Measurements from ENCODE around the gene MT1H. TPM values are rescaled to one million over a fixed set of nuclear protein-coding genes. Genes with fewer than 3 reads are reported as not detected.

MT1H gene
- polyA plus RNA-seq, 2 donors: 32.9 to 63.3 TPM

DNA sequence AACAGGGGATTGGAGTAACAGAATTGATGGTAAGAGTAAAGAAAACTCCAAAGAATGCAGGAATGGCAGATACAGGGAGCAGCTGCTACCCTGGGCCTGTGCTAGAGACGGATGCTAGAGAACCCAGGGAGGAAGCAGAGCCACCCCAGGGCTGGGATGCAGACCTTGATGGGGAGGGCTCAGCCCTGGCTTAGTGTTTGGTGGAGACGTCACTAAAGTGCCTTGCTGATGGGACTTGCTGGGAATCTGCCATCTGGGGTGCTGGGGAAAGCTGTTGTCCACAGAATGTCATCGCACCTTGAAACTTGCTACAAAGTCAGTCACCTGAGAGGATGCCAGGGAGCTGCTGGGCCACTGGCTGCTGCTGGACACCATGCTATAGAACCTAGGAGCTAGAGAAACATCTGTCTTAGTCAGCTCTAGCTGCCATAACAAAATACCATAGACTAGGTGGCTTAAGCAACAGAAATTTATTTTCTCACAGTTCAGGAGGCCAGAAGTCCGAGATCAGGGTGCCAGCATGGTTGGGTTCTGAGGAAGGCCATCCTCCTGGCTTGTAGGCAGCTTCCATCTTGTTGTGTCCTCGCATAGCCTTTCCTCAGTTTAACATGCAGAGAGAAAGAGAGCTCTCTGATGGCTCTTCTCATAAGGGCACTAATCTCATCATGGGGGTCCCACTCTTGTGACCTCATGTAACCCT lies 28.0 kb downstream of the MT1H start:
- Histone ChIP-seq H3K27ac (ENCODE audit: low read depth in 2 of 2, low read length in 1 of 2) (no peak overlapping the region), H3K9me3 (ENCODE audit: control insufficient read depth in 2 of 2, insufficient read depth in 1 of 2, low read depth in 1 of 2, low read length in 1 of 2) (no peaks in the 10 kb centered on the region), H3K4me1 (ENCODE audit: control insufficient read depth in 2 of 2, insufficient read depth in 2 of 2, low read length in 1 of 2) (no peaks in the 10 kb centered on the region), H3K27me3 (ENCODE audit: control insufficient read depth in 1 of 2, insufficient read depth in 2 of 2, low read length in 2 of 2) (no peaks in the 10 kb centered on the region), H3K4me3 (ENCODE audit: low read depth in 1 of 2, low read length in 2 of 2) (no peak overlapping the region), H3K36me3 (ENCODE audit: control insufficient read depth in 2 of 2, insufficient read depth in 2 of 2, low read length in 1 of 2) (no peaks in the 10 kb centered on the region)
- 89 to 95% methylated on average over 5 of the region's 5 CpGs for WGBS, 2 donors

DNA sequence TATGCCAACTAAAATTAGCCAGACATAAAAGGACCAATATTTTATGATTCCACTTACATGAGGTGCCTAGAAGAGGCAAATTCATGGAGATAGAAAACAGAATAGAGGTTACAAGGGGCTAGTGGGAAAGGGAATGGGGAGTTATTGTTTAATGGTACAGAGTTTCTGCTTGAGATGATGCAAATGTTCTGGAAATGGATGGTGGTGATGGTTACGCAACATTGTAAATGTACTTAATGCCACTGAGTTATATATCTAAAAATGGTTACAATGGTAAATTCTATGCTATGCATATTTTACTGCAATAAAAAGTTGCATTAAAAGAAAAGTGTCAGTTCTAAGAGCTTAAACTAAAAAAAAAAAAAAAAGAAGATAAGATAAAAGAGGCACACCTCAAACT lies 30.6 kb downstream of the MT1H start:
- Histone ChIP-seq H3K27me3 (ENCODE audit: control insufficient read depth in 1 of 2, insufficient read depth in 2 of 2, low read length in 2 of 2) (no peaks in the 10 kb centered on the region), H3K4me3 (ENCODE audit: low read depth in 1 of 2, low read length in 2 of 2) (no peak overlapping the region), H3K4me1 (ENCODE audit: control insufficient read depth in 2 of 2, insufficient read depth in 2 of 2, low read length in 1 of 2) (no peaks in the 10 kb centered on the region), H3K36me3 (ENCODE audit: control insufficient read depth in 2 of 2, insufficient read depth in 2 of 2, low read length in 1 of 2) (no peaks in the 10 kb centered on the region), H3K27ac (ENCODE audit: low read depth in 2 of 2, low read length in 1 of 2) (no peak overlapping the region), H3K9me3 (ENCODE audit: control insufficient read depth in 2 of 2, insufficient read depth in 1 of 2, low read depth in 1 of 2, low read length in 1 of 2) (no peaks in the 10 kb centered on the region)
- 0 to 48% methylated on average over 1 of the region's 1 CpG for WGBS, 2 donors

DNA sequence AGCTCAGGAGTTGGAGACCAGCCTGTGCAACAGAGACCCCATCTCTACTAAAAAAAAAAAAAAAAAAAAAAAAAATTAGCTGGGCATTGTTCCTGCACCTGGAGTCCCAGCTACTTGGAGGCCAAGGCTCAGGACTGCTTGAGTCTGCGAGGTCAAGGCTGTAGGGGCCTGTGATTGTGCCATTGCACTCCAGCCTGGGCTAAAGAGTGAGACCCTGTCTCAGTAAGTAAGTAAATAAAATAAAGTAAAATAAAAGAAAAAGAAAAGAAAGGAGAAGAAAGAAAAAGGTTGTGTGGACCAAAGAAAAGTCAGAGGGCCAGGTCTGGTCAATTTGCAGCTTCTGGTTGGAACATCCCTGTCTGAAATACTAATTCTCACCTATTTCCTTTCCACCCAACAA lies 31.0 kb downstream of the MT1H start:
- 98 to 100% methylated on average over 1 of the region's 1 CpG for WGBS, 2 donors
- Histone ChIP-seq H3K36me3 (ENCODE audit: control insufficient read depth in 2 of 2, insufficient read depth in 2 of 2, low read length in 1 of 2) (no peaks in the 10 kb centered on the region), H3K4me1 (ENCODE audit: control insufficient read depth in 2 of 2, insufficient read depth in 2 of 2, low read length in 1 of 2) (no peaks in the 10 kb centered on the region), H3K4me3 (ENCODE audit: low read depth in 1 of 2, low read length in 2 of 2) (no peak overlapping the region), H3K9me3 (ENCODE audit: control insufficient read depth in 2 of 2, insufficient read depth in 1 of 2, low read depth in 1 of 2, low read length in 1 of 2) (no peaks in the 10 kb centered on the region), H3K27ac (ENCODE audit: low read depth in 2 of 2, low read length in 1 of 2) (no peak overlapping the region), H3K27me3 (ENCODE audit: control insufficient read depth in 1 of 2, insufficient read depth in 2 of 2, low read length in 2 of 2) (no peaks in the 10 kb centered on the region)

DNA sequence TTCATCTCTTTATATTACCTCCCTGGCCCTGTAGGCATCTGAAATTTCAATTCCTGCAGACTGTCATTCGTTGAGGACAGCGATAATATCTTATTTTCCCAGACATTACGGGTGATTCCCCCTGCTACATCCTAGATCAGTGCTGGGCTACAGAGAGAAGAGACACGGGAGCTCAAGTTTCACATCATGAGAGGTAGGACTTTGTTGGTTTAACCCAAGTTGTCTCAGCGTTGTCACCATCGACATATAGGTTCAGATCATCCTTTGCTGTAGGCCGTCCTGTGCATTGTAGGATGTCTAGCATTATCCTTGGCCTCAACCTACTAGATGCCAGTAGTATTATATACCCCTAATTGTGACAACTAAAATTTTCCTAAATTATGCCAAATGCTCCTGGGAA lies 31.9 kb downstream of the MT1H start:
- WGBS, 2 donors: 86% methylated on average over 7 of the region's 7 CpGs
- Histone ChIP-seq H3K36me3 (ENCODE audit: control insufficient read depth in 2 of 2, insufficient read depth in 2 of 2, low read length in 1 of 2) (no peaks in the 10 kb centered on the region), H3K27ac (ENCODE audit: low read depth in 2 of 2, low read length in 1 of 2) (no peak overlapping the region), H3K27me3 (ENCODE audit: control insufficient read depth in 1 of 2, insufficient read depth in 2 of 2, low read length in 2 of 2) (no peaks in the 10 kb centered on the region), H3K4me3 (ENCODE audit: low read depth in 1 of 2, low read length in 2 of 2) (no peak overlapping the region), H3K4me1 (ENCODE audit: control insufficient read depth in 2 of 2, insufficient read depth in 2 of 2, low read length in 1 of 2) (no peaks in the 10 kb centered on the region), H3K9me3 (ENCODE audit: control insufficient read depth in 2 of 2, insufficient read depth in 1 of 2, low read depth in 1 of 2, low read length in 1 of 2) (no peaks in the 10 kb centered on the region)

DNA sequence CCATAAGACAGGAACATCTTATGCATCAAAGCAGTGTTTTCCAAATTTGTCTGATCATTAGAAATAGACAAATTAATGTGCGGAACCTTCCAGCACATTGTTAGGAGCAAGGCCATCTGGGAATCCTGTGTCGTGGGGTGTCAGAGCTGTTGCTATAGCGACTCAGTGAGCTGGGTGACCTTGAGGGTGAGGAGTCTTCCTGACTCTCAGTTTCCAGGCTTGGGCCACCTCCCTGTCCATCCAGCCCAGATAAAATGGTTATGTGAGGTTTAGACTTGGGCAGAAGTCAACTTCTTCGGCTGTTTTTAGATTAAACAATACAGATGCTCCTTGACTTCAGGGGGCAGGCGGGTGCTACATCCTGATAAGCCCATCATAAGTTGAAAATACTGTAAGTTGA lies 33.2 kb downstream of the MT1H start:
- no peaks in the 10 kb centered on the region for H3K9me3 ChIP-seq (ENCODE audit: control insufficient read depth in 2 of 2, insufficient read depth in 1 of 2, low read depth in 1 of 2, low read length in 1 of 2)
- no peak overlapping the region for H3K27ac ChIP-seq (ENCODE audit: low read depth in 2 of 2, low read length in 1 of 2)
- no peaks in the 10 kb centered on the region for H3K36me3 ChIP-seq (ENCODE audit: control insufficient read depth in 2 of 2, insufficient read depth in 2 of 2, low read length in 1 of 2)
- H3K4me3 ChIP-seq (ENCODE audit: low read depth in 1 of 2, low read length in 2 of 2): no peak overlapping the region
- H3K4me1 ChIP-seq (ENCODE audit: control insufficient read depth in 2 of 2, insufficient read depth in 2 of 2, low read length in 1 of 2): no peaks in the 10 kb centered on the region
- WGBS, 2 donors: 89 to 90% methylated on average over 5 of the region's 5 CpGs
- no peaks in the 10 kb centered on the region for H3K27me3 ChIP-seq (ENCODE audit: control insufficient read depth in 1 of 2, insufficient read depth in 2 of 2, low read length in 2 of 2)

DNA sequence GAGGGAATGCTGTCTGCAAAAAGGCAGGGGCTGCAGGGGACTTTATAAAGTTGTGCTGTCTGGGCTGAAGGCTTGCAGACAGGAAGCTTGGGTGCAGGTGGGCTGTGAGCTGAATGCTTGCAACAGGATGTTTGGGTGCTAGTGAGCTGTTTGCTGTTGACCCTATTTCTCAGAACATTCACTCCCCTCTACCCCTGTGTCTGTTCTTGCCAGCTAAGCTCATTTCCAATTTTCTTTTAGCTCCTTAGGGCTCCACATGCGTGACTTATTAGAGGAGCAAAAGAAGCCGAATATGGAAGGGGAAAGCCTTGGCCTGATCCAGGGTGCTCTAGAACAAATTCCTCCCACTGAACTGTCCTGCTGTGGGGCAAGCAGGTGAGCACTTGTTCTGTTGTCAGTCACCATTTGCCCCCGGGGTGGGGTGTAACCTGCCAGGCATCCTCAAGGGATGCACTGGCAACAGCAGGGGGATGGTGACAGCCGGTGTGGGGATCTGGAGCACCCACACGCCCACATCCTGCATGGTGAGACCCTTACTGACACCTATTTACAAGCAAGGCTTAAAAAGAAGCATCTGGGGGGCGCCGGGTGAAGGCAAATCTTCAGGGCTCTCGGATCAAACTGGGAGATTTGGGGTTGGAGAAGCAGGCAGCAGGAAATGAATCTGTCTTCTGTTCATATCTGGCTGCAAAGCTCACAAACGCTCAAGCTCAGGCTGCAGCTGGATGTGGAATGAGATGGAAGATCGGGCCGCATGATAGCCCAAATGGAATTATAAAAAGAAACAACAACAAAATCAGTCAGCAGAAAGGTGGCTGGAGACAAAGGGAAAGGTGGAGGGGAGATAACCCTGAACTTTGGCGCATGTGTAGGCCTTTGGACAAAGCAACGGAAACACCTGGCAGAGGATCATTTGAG lies 39.2 kb downstream of the MT1H start:
- 43 to 50% methylated on average over 13 of the region's 13 CpGs for WGBS, 2 donors
- Histone ChIP-seq H3K4me3 (ENCODE audit: low read depth in 1 of 2, low read length in 2 of 2) (no peak overlapping the region), H3K27me3 (ENCODE audit: control insufficient read depth in 1 of 2, insufficient read depth in 2 of 2, low read length in 2 of 2) (no peaks in the 10 kb centered on the region), H3K36me3 (ENCODE audit: control insufficient read depth in 2 of 2, insufficient read depth in 2 of 2, low read length in 1 of 2) (no peaks in the 10 kb centered on the region), H3K4me1 (ENCODE audit: control insufficient read depth in 2 of 2, insufficient read depth in 2 of 2, low read length in 1 of 2) (peaks cover 0 to 4% of the 10 kb centered on the region in 2 donors), H3K27ac (ENCODE audit: low read depth in 2 of 2, low read length in 1 of 2) (peak overlapping the region in 1 of 2 donors; percentile 26), H3K9me3 (ENCODE audit: control insufficient read depth in 2 of 2, insufficient read depth in 1 of 2, low read depth in 1 of 2, low read length in 1 of 2) (no peaks in the 10 kb centered on the region)

DNA sequence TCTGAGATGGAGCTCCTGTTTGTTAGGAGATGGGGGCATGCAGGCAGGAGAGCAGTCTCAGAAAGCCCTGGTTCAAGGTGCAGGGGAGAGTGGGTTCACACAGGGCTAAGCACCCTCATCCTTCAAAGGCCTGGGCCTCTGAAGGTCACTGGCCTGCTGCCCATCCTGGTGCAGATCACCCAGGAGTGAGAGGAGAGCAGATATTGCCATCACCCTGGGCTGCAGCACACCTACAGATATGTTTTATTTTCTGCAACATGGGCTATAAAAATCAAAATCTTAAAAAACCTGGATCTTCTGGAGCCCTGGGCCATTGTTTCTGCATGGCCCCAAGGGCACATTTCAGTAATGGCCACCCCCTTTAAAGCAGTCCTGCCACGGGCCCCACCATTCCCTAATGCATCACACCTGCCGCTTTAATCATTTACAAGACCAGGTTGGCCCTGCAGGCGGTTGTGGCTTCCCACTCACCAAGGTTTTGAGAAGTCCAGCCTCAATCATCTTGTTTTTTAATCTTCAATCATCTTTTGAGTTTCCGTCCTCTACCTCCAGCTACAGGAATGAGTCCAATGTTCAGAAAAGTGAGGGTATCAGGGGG lies 39.9 kb downstream of the MT1H start:
- peaks cover 0 to 4% of the 10 kb centered on the region in 2 donors for H3K4me1 ChIP-seq (ENCODE audit: control insufficient read depth in 2 of 2, insufficient read depth in 2 of 2, low read length in 1 of 2)
- no peaks in the 10 kb centered on the region for H3K27me3 ChIP-seq (ENCODE audit: control insufficient read depth in 1 of 2, insufficient read depth in 2 of 2, low read length in 2 of 2)
- H3K9me3 ChIP-seq (ENCODE audit: control insufficient read depth in 2 of 2, insufficient read depth in 1 of 2, low read depth in 1 of 2, low read length in 1 of 2): no peaks in the 10 kb centered on the region
- no peak overlapping the region for H3K27ac ChIP-seq (ENCODE audit: low read depth in 2 of 2, low read length in 1 of 2)
- H3K36me3 ChIP-seq (ENCODE audit: control insufficient read depth in 2 of 2, insufficient read depth in 2 of 2, low read length in 1 of 2): no peaks in the 10 kb centered on the region
- 80 to 89% methylated on average over 4 of the region's 4 CpGs for WGBS, 2 donors
- H3K4me3 ChIP-seq (ENCODE audit: low read depth in 1 of 2, low read length in 2 of 2): no peak overlapping the region

DNA sequence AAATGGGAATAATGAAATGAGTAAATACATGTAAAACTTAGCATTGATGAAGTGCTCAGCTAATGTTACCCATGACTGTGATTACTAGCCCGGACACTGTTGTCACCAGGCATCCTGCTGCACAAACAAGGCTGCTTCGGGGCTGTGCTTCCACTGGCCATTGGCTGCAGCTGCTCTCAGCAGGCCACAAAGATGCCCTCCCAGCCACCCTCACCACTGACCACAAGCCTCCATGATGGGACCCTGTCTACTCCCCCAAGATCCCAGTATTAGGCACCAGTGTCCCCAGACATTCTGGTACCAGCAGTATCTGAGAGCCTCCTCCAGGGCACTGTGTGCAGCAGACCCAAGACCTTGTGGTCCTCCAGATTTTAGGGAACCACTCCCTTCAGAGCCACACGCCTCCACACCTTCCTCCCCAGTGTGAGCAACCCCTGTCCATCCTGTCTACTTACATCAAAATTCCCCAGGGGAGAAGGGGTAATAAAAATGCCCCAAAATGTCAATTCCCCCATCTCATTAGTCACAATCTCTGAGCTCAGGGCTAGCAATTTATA lies 40.6 kb downstream of the MT1H start:
- Histone ChIP-seq H3K4me1 (ENCODE audit: control insufficient read depth in 2 of 2, insufficient read depth in 2 of 2, low read length in 1 of 2) (peaks cover 0 to 4% of the 10 kb centered on the region in 2 donors), H3K4me3 (ENCODE audit: low read depth in 1 of 2, low read length in 2 of 2) (no peak overlapping the region), H3K27ac (ENCODE audit: low read depth in 2 of 2, low read length in 1 of 2) (no peak overlapping the region), H3K36me3 (ENCODE audit: control insufficient read depth in 2 of 2, insufficient read depth in 2 of 2, low read length in 1 of 2) (no peaks in the 10 kb centered on the region), H3K27me3 (ENCODE audit: control insufficient read depth in 1 of 2, insufficient read depth in 2 of 2, low read length in 2 of 2) (no peaks in the 10 kb centered on the region), H3K9me3 (ENCODE audit: control insufficient read depth in 2 of 2, insufficient read depth in 1 of 2, low read depth in 1 of 2, low read length in 1 of 2) (no peaks in the 10 kb centered on the region)
- WGBS, 2 donors: 75 to 92% methylated on average over 3 of the region's 3 CpGs

DNA sequence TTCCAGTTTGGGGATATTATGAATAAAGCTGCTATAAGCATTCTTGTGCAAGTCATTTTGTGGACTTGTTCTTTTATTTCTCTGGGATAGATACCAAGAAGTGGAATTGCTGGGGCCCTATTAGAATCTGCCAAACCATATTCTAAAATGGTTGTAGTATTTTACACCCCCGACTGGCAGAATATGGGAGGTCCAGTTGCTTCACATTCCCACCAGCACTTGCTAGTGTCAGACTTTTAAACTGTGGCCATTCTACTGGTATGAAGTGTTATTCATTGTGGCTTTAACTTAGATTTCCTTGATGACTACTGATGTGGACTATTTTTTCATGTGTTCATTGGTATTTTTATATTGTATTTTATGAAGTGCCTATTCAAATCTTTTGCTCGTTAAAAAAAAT lies 42.2 kb downstream of the MT1H start:
- no peaks in the 10 kb centered on the region for H3K9me3 ChIP-seq (ENCODE audit: control insufficient read depth in 2 of 2, insufficient read depth in 1 of 2, low read depth in 1 of 2, low read length in 1 of 2)
- H3K4me3 ChIP-seq (ENCODE audit: low read depth in 1 of 2, low read length in 2 of 2): no peak overlapping the region
- no peaks in the 10 kb centered on the region for H3K36me3 ChIP-seq (ENCODE audit: control insufficient read depth in 2 of 2, insufficient read depth in 2 of 2, low read length in 1 of 2)
- H3K27me3 ChIP-seq (ENCODE audit: control insufficient read depth in 1 of 2, insufficient read depth in 2 of 2, low read length in 2 of 2): no peaks in the 10 kb centered on the region
- no peak overlapping the region for H3K27ac ChIP-seq (ENCODE audit: low read depth in 2 of 2, low read length in 1 of 2)
- H3K4me1 ChIP-seq (ENCODE audit: control insufficient read depth in 2 of 2, insufficient read depth in 2 of 2, low read length in 1 of 2): peaks cover 0 to 4% of the 10 kb centered on the region in 2 donors
- WGBS, 2 donors: 91 to 93% methylated on average over 2 of the region's 2 CpGs
